ENCODE measurements around the gene HDAC4. TPM values are rescaled to one million over a fixed set of nuclear protein-coding genes. Genes with fewer than 3 reads are reported as not detected.

The HDAC4 gene
- polyA plus RNA-seq, 1 donor (not counting 4 experiments of a cell fraction or from before 2014, with no cell fraction given) = 2.9 TPM

- Histone ChIP-seq H2AFZ (ENCODE audit: control insufficient read depth, low read length) (no peak overlapping the region), H3K9me1 (ENCODE audit: control insufficient read depth, extremely low read depth, insufficient read depth, low read length) (no peaks in the 10 kb centered on the region), H3K27me3 (ENCODE audit: control insufficient read depth, extremely low read depth, insufficient read depth, low read length) (no peaks in the 10 kb centered on the region), H3K4me3 (ENCODE audit: control insufficient read depth in 2 of 3, extremely low read depth in 1 of 3, insufficient read depth in 2 of 3, low read depth in 1 of 3, low read length in 3 of 3) (no peak overlapping the region), H4K20me1 (ENCODE audit: control insufficient read depth, extremely low read depth, insufficient read depth, low read length) (no peaks in the 10 kb centered on the region), H3K79me2 (ENCODE audit: control insufficient read depth, insufficient read depth, low read length) (no peaks in the 10 kb centered on the region), H3K4me1 (ENCODE audit: control insufficient read depth, extremely low read depth, insufficient read depth, low read length) (no peaks in the 10 kb centered on the region), H3K4me2 (ENCODE audit: control insufficient read depth, extremely low read depth, insufficient read depth, low read depth, low read length) (no peak overlapping the region), H3K36me3 (ENCODE audit: control insufficient read depth in 2 of 2, extremely low read depth in 1 of 2, insufficient read depth in 2 of 2, low read length in 2 of 2) (no peaks in the 10 kb centered on the region), H3K9me3 (ENCODE audit: control insufficient read depth, low read depth, low read length) (no peaks in the 10 kb centered on the region), H3K27ac (ENCODE audit: control insufficient read depth, insufficient read depth, low read length) (no peak overlapping the region), H3K9ac (ENCODE audit: control insufficient read depth, extremely low read depth, insufficient read depth, low read length) (no peak overlapping the region)
- DNase-seq (ENCODE audit: low read depth, low spot score) (no peak), FAIRE-seq (no peak)
- dilution Hi-C loops (cut with MboI; ENCODE audit: extremely low pct_ligation_motif_present, low sequenced_read_pairs) = no loop called here
- TF ChIP-seq EZH2 (IDR thresholded peaks at IDR 0.05; ENCODE audit: low read length) (no peak), CTCF (optimal IDR thresholded peaks at IDR 0.05 in 1 of 3, IDR thresholded peaks at IDR 0.05 in 1 of 3, conservative IDR thresholded peaks at IDR 0.05 in 1 of 3; ENCODE audit: extremely low read depth in 1 of 3, insufficient read depth in 2 of 3, low read length in 3 of 3) (no peak)
Measured at GRCh38 chr2:239229545-239230279, 171.1 kb downstream of the HDAC4 start.

- H3K27me3 ChIP-seq (ENCODE audit: control insufficient read depth, extremely low read depth, insufficient read depth, low read length) = no peaks in the 10 kb centered on the region
- H3K4me1 ChIP-seq (ENCODE audit: control insufficient read depth, extremely low read depth, insufficient read depth, low read length) = no peaks in the 10 kb centered on the region
- no peak for TF ChIP-seq EZH2 (IDR thresholded peaks at IDR 0.05; ENCODE audit: low read length)
- TF ChIP-seq CTCF (optimal IDR thresholded peaks at IDR 0.05 in 1 of 3, IDR thresholded peaks at IDR 0.05 in 1 of 3, conservative IDR thresholded peaks at IDR 0.05 in 1 of 3; ENCODE audit: extremely low read depth in 1 of 3, insufficient read depth in 2 of 3, low read length in 3 of 3) = no peak
- H3K36me3 ChIP-seq (ENCODE audit: control insufficient read depth in 2 of 2, extremely low read depth in 1 of 2, insufficient read depth in 2 of 2, low read length in 2 of 2) = no peaks in the 10 kb centered on the region
- H3K9ac ChIP-seq (ENCODE audit: control insufficient read depth, extremely low read depth, insufficient read depth, low read length) = no peak overlapping the region
- no peaks in the 10 kb centered on the region for H3K79me2 ChIP-seq (ENCODE audit: control insufficient read depth, insufficient read depth, low read length)
- DNase-seq (ENCODE audit: low read depth, low spot score) (no peak), FAIRE-seq (no peak)
- H2AFZ ChIP-seq (ENCODE audit: control insufficient read depth, low read length) = no peak overlapping the region
- H3K4me3 ChIP-seq (ENCODE audit: control insufficient read depth in 2 of 3, extremely low read depth in 1 of 3, insufficient read depth in 2 of 3, low read depth in 1 of 3, low read length in 3 of 3) = no peak overlapping the region
- no peaks in the 10 kb centered on the region for H3K9me3 ChIP-seq (ENCODE audit: control insufficient read depth, low read depth, low read length)
- no peak overlapping the region for H3K4me2 ChIP-seq (ENCODE audit: control insufficient read depth, extremely low read depth, insufficient read depth, low read depth, low read length)
- H4K20me1 ChIP-seq (ENCODE audit: control insufficient read depth, extremely low read depth, insufficient read depth, low read length) = no peaks in the 10 kb centered on the region
- H3K9me1 ChIP-seq (ENCODE audit: control insufficient read depth, extremely low read depth, insufficient read depth, low read length) = no peaks in the 10 kb centered on the region
- dilution Hi-C loops (cut with MboI; ENCODE audit: extremely low pct_ligation_motif_present, low sequenced_read_pairs) = no loop called here
- no peak overlapping the region for H3K27ac ChIP-seq (ENCODE audit: control insufficient read depth, insufficient read depth, low read length)
Measured at GRCh38 chr2:239227661-239228371, 173.0 kb downstream of the HDAC4 start.
